HEK293 (cell line): Measurements from ENCODE around the gene CIART.

Experiments
- BCL11B ChIP-seq: fragments of 450-650 bp; formaldehyde crosslinking; IDR thresholded peaks from 2 replicates; pipeline ENCODE4 v1.5.1; 2016; ENCODE audit warnings: low read depth, missing biosample characterization, missing genetic modification characterization
- HOXD13 ChIP-seq: sonication (generic); formaldehyde crosslinking; IDR thresholded peaks from 2 replicates; pipeline ENCODE4 v1.8.0; 2022; ENCODE audit warnings: missing genetic modification reagents, borderline replicate concordance
- MEIS1 ChIP-seq: sonication (generic); formaldehyde crosslinking; IDR thresholded peaks from 2 replicates; pipeline ENCODE4 v1.8.1; 2022; ENCODE audit warnings: missing genetic modification reagents, mild to moderate bottlenecking, borderline replicate concordance
- PATZ1 ChIP-seq: fragments of 450-650 bp; formaldehyde crosslinking; IDR thresholded peaks from 2 replicates; pipeline ENCODE4 v1.5.1; 2016; ENCODE audit warnings: missing biosample characterization, missing genetic modification characterization
- PRDM1 ChIP-seq: fragments of 450-650 bp; formaldehyde crosslinking; IDR thresholded peaks from 2 replicates; pipeline ENCODE4; 2016; ENCODE audit warnings: missing biosample characterization, missing genetic modification characterization
- ZBTB1 ChIP-seq: fragments of 450-650 bp; formaldehyde crosslinking; IDR thresholded peaks from 2 replicates; pipeline ENCODE4 v1.5.1; 2016; ENCODE audit warnings: missing biosample characterization, missing genetic modification characterization
- ZBTB11 ChIP-seq: fragments of 450-650 bp; formaldehyde crosslinking; conservative IDR thresholded peaks from 2 replicates; pipeline ENCODE4 v1.5.1; 2016; ENCODE audit warnings: low read depth, missing biosample characterization, missing genetic modification characterization
- ZFP41 ChIP-seq: fragments of 450-650 bp; formaldehyde crosslinking; IDR thresholded peaks from 2 replicates; pipeline ENCODE4 v1.5.1; 2016; ENCODE audit warnings: missing biosample characterization, missing genetic modification characterization, borderline replicate concordance
- ZNF140 ChIP-seq: fragments of 450-650 bp; formaldehyde crosslinking; IDR thresholded peaks from 2 replicates; pipeline ENCODE4 v1.5.1; 2016; ENCODE audit warnings: missing biosample characterization, missing genetic modification characterization
- ZNF23 ChIP-seq: fragments of 450-650 bp; formaldehyde crosslinking; IDR thresholded peaks from 2 replicates; pipeline ENCODE4 v1.5.1; 2016; ENCODE audit warnings: missing biosample characterization, missing genetic modification characterization, borderline replicate concordance
- ZNF501 ChIP-seq: fragments of 450-650 bp; formaldehyde crosslinking; IDR thresholded peaks from 2 replicates; pipeline ENCODE4 v1.5.1; 2016; ENCODE audit warnings: missing biosample characterization, missing genetic modification characterization
- ZNF510 ChIP-seq: fragments of 450-650 bp; formaldehyde crosslinking; IDR thresholded peaks from 2 replicates; pipeline ENCODE4 v1.5.1; 2018; ENCODE audit warnings: mild to moderate bottlenecking, missing genetic modification characterization, missing biosample characterization; ENCODE audit not compliant: insufficient replicate concordance
- ZNF610 ChIP-seq: fragments of 450-650 bp; formaldehyde crosslinking; IDR thresholded peaks from 2 replicates; pipeline ENCODE4 v1.5.1; 2016; ENCODE audit warnings: missing biosample characterization, missing genetic modification characterization, borderline replicate concordance
- ZNF843 ChIP-seq: fragments of 450-650 bp; formaldehyde crosslinking; IDR thresholded peaks from 2 replicates; pipeline ENCODE4 v1.5.1; 2016; ENCODE audit warnings: missing biosample characterization, missing genetic modification characterization
- ZSCAN4 ChIP-seq: fragments of 450-650 bp; formaldehyde crosslinking; IDR thresholded peaks from 2 replicates; pipeline ENCODE4 v1.5.1; 2017; ENCODE audit warnings: missing biosample characterization, missing genetic modification characterization
- TF ChIP-seq, protein P1 (sequence below): fragments of 450-650 bp; formaldehyde crosslinking; conservative IDR thresholded peaks from 2 replicates; pipeline ENCODE4 v1.5.1; 2016; ENCODE audit warnings: low read depth, missing biosample characterization, missing genetic modification characterization
- TF ChIP-seq, protein P2 (sequence below): fragments of 450-650 bp; formaldehyde crosslinking; IDR thresholded peaks from 2 replicates; pipeline ENCODE4 v1.5.1; 2017; ENCODE audit warnings: missing biosample characterization, mild to moderate bottlenecking, missing genetic modification characterization, moderate library complexity
- TF ChIP-seq, protein P3 (sequence below): fragments of 450-650 bp; formaldehyde crosslinking; IDR thresholded peaks from 2 replicates; pipeline ENCODE4 v1.5.1; 2016; ENCODE audit warnings: missing biosample characterization, missing genetic modification characterization

The CIART gene

GRCh38 chr1:150235852-150236613, 46.3 kb upstream of the CIART start, which contains the start of gene ANP32E (continued):
- TF ChIP-seq, protein P1, sequence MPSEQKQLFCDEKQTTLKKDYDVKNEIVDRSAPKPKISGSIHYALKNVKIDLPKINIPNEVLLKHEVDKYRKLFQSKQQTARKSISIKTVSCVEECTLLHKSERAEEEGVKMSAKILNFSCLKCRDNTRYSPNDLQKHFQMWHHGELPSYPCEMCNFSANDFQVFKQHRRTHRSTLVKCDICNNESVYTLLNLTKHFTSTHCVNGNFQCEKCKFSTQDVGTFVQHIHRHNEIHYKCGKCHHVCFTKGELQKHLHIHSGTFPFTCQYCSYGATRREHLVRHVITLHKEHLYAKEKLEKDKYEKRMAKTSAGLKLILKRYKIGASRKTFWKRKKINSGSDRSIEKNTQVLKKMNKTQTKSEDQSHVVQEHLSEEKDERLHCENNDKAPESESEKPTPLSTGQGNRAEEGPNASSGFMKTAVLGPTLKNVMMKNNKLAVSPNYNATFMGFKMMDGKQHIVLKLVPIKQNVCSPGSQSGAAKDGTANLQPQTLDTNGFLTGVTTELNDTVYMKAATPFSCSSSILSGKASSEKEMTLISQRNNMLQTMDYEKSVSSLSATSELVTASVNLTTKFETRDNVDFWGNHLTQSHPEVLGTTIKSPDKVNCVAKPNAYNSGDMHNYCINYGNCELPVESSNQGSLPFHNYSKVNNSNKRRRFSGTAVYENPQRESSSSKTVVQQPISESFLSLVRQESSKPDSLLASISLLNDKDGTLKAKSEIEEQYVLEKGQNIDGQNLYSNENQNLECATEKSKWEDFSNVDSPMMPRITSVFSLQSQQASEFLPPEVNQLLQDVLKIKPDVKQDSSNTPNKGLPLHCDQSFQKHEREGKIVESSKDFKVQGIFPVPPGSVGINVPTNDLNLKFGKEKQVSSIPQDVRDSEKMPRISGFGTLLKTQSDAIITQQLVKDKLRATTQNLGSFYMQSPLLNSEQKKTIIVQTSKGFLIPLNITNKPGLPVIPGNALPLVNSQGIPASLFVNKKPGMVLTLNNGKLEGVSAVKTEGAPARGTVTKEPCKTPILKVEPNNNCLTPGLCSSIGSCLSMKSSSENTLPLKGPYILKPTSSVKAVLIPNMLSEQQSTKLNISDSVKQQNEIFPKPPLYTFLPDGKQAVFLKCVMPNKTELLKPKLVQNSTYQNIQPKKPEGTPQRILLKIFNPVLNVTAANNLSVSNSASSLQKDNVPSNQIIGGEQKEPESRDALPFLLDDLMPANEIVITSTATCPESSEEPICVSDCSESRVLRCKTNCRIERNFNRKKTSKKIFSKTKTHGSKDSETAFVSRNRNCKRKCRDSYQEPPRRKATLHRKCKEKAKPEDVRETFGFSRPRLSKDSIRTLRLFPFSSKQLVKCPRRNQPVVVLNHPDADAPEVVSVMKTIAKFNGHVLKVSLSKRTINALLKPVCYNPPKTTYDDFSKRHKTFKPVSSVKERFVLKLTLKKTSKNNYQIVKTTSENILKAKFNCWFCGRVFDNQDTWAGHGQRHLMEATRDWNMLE (tag by site-specific recombination), result 0 out of 2 replicates have a peak, but pooled peaks have one; percentile 10
- TF ChIP-seq ZNF843 (tag by site-specific recombination), result peak; percentile 76; the same call in 1 of the 2 replicates
- TF ChIP-seq HOXD13 (CRISPR knock-in tag), result peak; percentile 60; the same call in 1 of the 2 replicates
- peak; percentile 97 for TF ChIP-seq PATZ1 (tag by site-specific recombination)
- no peak for TF ChIP-seq ZNF510
- no peak for TF ChIP-seq ZFP41 (tag by site-specific recombination)
- TF ChIP-seq, protein P2, sequence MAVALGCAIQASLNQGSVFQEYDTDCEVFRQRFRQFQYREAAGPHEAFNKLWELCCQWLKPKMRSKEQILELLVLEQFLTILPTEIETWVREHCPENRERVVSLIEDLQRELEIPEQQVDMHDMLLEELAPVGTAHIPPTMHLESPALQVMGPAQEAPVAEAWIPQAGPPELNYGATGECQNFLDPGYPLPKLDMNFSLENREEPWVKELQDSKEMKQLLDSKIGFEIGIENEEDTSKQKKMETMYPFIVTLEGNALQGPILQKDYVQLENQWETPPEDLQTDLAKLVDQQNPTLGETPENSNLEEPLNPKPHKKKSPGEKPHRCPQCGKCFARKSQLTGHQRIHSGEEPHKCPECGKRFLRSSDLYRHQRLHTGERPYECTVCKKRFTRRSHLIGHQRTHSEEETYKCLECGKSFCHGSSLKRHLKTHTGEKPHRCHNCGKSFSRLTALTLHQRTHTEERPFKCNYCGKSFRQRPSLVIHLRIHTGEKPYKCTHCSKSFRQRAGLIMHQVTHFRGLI (tag by site-specific recombination), result no peak
- TF ChIP-seq PRDM1, result peak; percentile 97
- TF ChIP-seq ZSCAN4 (tag by site-specific recombination), result peak; percentile 100
- TF ChIP-seq MEIS1, result no peak
- TF ChIP-seq ZBTB1, result peak; percentile 91; the same call in 1 of the 2 replicates
- 0 out of 2 replicates have a peak, but pooled peaks have one; percentile 28 for TF ChIP-seq ZNF610 (tag by site-specific recombination)
- peak; percentile 63 for TF ChIP-seq ZBTB11 (tag by site-specific recombination)
- TF ChIP-seq, protein P3, sequence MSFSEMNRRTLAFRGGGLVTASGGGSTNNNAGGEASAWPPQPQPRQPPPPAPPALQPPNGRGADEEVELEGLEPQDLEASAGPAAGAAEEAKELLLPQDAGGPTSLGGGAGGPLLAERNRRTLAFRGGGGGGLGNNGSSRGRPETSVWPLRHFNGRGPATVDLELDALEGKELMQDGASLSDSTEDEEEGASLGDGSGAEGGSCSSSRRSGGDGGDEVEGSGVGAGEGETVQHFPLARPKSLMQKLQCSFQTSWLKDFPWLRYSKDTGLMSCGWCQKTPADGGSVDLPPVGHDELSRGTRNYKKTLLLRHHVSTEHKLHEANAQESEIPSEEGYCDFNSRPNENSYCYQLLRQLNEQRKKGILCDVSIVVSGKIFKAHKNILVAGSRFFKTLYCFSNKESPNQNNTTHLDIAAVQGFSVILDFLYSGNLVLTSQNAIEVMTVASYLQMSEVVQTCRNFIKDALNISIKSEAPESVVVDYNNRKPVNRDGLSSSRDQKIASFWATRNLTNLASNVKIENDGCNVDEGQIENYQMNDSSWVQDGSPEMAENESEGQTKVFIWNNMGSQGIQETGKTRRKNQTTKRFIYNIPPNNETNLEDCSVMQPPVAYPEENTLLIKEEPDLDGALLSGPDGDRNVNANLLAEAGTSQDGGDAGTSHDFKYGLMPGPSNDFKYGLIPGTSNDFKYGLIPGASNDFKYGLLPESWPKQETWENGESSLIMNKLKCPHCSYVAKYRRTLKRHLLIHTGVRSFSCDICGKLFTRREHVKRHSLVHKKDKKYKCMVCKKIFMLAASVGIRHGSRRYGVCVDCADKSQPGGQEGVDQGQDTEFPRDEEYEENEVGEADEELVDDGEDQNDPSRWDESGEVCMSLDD (tag by site-specific recombination), result peak; percentile 94
- TF ChIP-seq ZNF23 (tag by site-specific recombination), result no peak
- TF ChIP-seq ZNF140 (tag by site-specific recombination), result no peak
- TF ChIP-seq ZNF501 (tag by site-specific recombination), result peak; percentile 99
- 0 out of 2 replicates have a peak, but pooled peaks have one; percentile 35 for TF ChIP-seq BCL11B
